NAMALWA (cell line): Measurements from ENCODE around the gene TAF1L.

Source experiments
- DNase-seq: peaks from one replicate; pipeline ENCODE4 v3.0.0-alpha.2; 2015; ENCODE audit warnings: low spot score

The TAF1L gene

DNA sequence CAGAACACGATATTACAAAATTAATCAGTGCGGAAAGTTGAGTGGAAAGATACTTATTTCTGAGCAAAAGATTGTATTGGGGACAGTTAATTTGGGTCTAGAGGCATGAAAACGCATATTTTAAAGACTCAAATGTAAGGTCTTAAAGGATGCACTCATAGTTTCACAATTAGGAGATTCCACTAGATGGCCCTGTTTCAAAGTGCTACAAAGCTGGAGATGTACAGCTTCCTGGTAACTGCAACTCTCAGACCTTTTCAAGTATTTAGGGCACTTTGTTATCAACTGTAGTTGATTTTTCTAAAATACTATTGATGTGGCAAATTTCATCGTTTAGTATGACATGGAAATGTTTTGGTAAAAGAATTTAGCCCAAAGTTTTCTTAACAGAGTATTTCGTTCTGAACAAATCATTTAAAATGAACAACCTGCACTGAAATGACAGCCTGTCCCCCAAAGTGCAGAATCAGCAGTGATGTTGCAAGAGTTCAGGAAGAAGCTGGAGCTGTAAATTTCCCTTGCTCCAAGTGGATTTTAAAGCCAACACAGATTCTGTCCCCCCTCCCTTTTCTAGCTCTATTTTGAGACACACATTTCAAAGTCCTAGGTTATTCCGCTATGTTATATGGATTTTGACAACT lies 46.3 kb downstream of the TAF1L start:
- DNase-seq = peak; percentile 64

DNA sequence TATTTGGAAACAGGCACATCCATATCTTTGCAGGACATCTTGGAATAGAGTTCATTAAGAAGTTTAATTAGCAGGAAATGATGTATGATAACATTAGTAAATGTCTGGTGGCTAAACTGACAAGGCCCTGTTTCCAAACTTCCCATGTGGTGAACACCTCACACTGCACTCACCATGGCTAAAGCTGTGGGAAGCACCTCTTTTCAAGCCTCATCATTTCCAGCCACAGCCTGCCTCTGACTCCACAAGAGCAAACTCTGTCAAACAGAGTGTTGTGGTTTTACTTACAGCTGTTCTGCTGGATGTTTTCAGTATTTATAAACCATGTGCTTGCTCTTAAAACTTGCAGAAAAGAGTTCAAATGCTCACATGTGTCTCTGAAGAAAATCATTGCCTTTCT lies 47.6 kb downstream of the TAF1L start:
- no peak for DNase-seq

DNA sequence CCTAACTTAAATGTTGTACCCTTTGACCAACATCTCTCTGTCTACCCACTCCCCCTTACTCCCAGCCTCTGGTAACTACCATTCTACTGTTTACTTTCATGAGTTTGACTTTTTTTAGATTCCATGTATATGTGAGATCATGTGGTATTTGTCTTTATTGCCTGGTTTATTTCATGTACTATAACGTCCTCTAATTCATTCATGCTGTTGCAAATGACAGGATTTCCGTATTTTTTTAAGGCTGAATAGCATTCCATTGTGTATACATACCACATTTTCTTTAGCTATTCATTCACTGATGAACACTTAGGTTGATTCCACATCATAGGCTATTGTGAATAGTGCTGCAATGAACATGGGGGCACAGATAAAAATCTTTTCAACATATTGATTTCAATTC lies 50.7 kb downstream of the TAF1L start:
- no peak for DNase-seq

DNA sequence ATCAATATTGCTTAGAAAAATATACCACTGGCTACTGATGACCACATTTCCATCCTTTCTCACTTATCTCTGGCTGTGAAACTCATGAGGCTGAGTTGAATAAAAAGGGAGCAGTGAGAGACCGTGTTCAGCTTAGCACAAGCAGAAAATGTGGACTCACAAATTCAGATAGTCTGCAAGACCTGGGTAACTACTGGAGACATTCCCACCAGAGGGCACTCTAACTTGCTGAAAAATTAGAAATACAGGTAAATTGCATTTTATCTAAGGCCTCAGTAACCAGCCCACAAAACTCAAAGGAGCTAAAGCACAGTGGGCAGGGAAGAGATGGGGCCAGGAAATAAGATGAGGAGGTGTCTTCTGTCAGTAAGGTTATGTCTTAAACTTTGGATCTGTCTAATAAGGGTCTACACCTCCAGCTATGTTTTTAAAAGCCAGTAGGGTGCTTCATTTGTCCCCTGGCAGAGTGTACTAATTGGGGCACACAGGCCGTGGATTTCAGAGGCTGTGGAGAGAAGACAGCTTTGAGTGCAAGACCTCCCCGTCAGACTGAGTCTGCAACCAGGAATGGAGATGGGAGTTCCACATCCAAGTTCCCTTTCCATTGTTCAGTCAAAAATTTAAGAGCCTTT lies 53.8 kb downstream of the TAF1L start:
- peak; percentile 75 for DNase-seq

DNA sequence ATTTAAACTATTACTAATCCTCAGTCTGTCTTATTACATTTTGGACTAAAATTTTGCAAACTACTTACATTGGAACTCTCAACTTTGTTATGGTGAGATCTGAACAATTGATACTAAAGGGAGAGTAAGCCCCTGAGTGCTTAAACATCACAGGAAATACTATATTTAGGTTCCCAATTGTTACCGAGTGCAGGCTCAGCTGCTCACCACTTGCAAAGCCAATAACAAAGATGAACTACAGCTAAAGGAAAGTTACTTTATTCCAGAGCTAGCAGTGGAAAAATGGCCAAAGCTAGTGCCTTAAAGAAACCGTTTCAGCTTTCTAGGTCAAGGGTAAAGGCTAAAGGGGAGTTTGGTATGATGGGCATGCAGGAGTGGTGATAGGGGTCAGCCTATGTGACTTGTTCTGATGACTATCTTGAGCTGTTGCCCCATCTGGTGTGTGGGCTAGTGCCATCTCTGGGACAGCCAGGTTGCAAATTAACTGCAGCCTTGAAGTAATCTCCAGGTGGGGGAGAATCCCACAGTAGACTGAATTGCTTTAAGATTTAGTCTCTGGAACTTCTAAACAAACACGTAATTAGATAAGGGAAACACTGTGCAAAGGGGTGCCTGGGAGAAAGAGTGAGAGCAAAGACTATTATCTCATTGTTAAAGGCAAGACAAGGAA lies 54.7 kb downstream of the TAF1L start:
- no peak for DNase-seq

DNA sequence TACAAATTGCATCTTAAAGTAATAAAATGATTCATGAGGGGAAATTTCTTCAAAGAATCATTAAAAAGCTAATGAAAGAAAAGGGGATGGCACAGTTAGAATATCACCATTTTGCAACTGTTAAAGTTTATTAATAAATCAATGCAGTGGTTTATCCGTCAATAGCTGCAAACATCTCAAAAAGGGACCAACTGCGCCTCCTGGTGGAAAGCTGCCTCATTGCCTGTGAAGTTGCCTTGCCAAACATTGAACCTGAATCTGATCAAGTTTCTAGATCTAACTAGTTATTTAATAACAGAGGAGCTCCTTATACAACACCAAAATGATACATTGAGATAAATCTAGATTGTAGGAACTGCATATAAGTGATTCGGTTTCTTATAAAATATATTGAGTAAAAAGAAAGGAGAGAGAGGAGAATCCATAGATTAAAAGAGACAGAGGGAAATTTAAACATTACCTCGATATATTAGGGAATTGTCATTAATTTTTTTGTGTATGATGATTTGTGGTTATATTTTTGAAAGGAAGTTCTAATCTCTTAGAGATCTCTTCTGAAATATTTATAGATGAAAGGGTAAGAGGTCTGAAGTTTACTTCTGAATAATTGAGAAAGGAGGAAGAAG lies 55.6 kb downstream of the TAF1L start:
- peak; percentile 83 for DNase-seq
